ENCODE data around the gene TMEM154.

The TMEM154 gene

GRCh38 chr4:152587127-152587526 is 92.7 kb downstream of the TMEM154 start:
- no peak for DNase-seq

- no peak for DNase-seq
Observed at GRCh38 chr4:152586668-152587067, 93.1 kb downstream of the TMEM154 start.

DNA sequence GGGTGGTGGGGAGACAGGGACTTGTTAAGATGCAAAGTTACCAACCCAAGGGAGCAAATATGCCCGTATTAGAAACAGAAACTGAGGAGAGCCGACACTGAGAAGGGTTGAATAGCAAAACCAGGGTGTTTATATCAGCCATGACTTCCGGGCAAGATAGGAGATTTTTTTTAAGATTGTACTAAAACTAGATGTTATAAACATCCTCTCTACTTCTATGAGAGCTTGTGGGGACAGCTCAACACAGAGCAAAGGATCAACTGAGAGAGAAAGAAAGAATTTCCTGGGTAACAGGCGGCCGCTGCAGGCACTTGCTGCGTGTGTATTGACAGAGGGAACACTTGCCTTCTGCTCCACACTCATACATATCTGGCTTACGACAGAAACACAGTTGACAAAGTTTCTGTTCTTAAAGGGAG is 94.8 kb downstream of the TMEM154 start:
- DNase-seq: no peak

- DNase-seq: no peak
Observed at GRCh38 chr4:152581536-152582160, 98.1 kb downstream of the TMEM154 start.

DNA sequence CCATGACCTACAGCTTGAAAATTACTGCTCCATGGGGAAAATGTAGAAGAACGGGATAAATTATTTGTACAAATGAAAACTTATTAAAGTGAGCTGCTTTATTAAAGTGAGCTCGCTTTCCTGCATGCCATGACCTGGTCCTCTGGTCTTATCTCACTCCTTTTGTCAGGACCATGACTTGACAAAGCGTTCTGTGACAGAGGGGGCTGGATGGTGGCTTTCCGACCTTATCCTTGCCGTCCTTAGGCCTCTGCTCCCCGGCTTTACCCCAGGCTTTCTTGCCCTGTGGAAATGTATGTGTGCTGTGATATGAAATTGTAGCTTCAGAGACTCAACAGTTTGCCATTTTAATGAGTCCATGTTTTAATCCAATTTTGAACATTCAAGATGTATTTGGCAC is 99.9 kb downstream of the TMEM154 start:
- DNase-seq: no peak

- DNase-seq: no peak
Observed at GRCh38 chr4:152579107-152579764, 100.6 kb downstream of the TMEM154 start.

DNA sequence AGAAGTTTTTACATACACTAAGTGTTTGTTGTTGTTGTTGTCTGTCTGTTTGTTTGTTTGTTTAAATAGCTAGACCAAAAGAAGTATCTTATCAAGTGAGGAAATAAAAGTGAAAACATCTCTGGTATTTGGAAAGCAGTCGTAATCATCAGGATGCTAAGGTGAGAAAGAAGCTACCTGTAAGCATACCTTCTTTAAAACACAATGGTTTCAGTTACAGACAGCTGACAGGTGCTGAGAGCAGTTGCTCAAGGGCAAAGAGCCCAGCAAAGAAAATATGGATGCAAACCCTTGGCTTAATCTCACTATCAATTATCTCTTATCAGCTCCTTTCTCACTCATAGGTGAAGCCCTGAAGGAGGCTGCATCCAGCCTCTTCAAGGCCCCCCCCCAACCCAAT is 101.1 kb downstream of the TMEM154 start:
- DNase-seq: no peak

DNA sequence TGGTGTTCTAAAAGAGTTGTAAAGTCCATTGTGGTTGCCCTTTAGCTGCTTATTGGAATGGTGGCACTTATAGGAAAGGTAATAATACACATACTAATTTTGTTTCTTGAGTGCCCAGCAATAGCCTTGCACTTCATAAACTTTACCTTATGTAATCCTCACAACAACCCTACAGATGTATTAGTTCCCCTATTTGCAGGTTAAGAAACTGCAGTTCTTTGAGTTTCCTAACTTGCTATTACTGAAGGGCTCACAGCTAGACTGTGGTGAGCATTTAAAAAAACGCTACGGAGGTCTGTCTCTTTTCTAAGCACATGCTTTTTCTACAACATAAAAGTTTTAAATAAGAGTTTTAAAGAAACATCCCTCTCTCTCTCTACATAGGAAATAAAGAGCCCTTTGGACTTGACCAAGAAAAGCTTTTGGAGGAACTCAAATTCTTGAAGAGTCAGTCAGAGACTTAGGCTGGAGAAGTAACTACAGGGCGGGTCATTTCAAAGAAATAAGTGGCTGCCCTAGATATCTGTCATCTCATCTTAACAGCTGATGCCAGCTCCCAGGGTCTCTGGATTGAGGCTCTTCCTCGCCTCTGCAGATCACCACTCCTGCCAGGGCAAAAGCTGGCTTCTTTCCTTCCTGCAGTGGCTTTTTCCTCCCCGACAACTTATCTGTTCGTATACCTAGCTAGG is 101.9 kb downstream of the TMEM154 start:
- DNase-seq: no peak

- DNase-seq: no peak
Observed at GRCh38 chr4:152575533-152575932, 104.3 kb downstream of the TMEM154 start.

DNA sequence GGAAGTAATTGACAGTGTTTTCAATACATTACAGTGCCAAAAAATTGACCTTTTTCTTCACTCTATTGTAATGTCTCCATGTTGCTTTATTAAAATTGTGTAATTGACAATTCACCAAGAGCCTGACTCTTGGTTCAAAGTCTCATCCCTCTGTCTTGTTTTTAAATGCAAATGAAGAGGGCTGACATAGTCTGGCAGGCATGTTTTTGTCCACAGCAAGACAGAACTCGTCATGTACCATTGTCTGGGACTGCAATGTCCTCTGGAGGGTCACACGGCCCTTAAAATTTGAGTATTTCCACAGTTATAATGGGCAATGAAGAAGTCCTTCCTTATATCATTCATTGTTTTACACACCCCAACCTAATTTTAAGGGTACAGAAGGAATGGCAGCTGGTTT is 105.9 kb downstream of the TMEM154 start:
- DNase-seq: no peak

DNA sequence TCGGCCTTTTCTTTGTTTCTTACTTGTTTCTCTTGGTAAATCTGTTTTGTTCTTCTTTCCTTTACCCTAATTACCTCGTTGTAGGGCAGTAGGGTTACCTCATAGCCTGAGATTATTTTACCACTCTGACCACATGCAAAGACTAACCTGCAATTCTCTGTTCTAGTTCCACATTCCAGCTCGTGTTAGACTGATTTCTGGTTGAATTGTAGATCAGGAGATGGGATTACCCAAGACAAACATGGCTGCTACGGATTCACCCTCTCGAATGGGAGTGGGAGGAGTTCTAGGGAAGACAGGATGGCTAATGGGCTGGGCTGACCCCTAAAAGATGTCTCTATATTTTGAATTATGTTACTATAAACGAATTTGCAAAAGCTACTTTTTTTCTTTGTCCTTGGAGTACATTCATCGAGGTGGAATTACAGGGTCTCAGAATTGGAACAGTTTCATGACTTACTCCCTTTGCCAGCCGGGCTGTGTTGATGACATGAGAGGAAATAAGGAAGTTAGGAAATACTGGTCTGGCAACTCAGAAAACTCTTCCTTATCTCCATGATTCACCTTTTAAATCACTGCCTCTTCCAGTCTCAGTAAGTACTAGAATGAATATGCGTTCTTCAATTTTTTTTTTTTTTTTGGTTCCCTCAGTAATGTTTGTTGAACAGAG is 107.2 kb downstream of the TMEM154 start:
- no peak for DNase-seq

- no peak for DNase-seq
Observed at GRCh38 chr4:152571770-152572169, 108.0 kb downstream of the TMEM154 start.

GRCh38 chr4:152571296-152571695 is 108.5 kb downstream of the TMEM154 start:
- no peak for DNase-seq

Measured in GDM1 (cell line).